ENCODE data around the gene POGZ.

The POGZ gene, protein sequence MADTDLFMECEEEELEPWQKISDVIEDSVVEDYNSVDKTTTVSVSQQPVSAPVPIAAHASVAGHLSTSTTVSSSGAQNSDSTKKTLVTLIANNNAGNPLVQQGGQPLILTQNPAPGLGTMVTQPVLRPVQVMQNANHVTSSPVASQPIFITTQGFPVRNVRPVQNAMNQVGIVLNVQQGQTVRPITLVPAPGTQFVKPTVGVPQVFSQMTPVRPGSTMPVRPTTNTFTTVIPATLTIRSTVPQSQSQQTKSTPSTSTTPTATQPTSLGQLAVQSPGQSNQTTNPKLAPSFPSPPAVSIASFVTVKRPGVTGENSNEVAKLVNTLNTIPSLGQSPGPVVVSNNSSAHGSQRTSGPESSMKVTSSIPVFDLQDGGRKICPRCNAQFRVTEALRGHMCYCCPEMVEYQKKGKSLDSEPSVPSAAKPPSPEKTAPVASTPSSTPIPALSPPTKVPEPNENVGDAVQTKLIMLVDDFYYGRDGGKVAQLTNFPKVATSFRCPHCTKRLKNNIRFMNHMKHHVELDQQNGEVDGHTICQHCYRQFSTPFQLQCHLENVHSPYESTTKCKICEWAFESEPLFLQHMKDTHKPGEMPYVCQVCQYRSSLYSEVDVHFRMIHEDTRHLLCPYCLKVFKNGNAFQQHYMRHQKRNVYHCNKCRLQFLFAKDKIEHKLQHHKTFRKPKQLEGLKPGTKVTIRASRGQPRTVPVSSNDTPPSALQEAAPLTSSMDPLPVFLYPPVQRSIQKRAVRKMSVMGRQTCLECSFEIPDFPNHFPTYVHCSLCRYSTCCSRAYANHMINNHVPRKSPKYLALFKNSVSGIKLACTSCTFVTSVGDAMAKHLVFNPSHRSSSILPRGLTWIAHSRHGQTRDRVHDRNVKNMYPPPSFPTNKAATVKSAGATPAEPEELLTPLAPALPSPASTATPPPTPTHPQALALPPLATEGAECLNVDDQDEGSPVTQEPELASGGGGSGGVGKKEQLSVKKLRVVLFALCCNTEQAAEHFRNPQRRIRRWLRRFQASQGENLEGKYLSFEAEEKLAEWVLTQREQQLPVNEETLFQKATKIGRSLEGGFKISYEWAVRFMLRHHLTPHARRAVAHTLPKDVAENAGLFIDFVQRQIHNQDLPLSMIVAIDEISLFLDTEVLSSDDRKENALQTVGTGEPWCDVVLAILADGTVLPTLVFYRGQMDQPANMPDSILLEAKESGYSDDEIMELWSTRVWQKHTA (N-terminal part only)

DNA sequence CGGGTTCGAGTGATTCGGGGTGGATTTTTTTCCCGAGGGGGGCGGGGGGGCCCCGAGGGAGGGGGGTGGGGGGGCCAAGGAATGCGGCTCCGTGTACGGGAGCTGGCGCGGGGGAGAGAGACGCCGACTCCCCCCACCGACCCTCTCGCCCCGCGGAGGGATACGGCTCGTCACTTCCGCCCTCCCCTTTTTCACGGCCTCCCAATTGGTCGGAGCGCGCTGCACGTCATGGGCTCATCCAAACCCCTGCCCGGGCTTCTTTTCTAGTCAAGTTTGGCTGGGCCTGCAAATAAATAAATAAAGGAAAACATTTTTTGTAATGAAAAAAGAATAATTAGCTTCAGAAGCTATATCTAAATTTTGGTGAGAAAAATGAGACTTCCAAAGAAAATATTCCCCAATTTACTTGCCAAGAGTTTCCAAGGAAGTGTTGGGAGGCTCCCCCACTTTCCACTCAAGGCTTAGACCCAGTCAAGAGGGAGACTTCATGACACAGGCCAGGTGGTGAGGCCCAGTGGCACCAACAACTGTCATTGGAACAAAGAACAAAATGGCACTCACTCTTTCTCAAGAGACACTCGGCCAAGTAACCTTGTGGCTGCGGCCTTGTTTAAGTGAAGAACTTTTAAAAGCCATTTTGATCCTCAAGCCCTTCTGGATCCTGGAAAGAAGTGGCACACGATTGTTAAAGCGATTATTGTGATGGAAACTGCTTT lies at the start of gene POGZ:
Gene POGZ (minus strand): TSS at position 164 of the 716 bp plus-strand sequence. CDS start 17,290 bp downstream, outside the sequence.
- peak; percentile 91 for DNase-seq

DNA sequence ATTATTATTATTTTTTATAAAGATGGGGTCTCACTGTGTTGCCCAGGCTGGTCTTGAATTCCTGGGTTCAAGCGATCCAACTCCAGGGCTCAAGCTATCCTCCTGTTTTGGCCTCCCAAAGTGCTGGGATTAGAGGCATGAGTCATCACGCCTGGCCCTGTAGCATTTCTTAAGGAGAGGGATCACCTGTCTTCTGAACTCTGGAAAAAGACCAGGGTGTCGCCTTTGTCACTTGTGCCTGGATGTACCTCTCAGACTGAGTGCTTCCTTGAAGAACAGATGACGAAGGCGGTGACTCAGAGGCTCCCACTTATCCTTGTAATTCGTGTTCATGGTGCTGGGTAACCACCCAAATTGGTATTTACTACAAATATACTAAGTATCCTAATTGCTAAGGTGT lies 49.5 kb upstream of the POGZ start:
- DNase-seq, result no peak

DNA sequence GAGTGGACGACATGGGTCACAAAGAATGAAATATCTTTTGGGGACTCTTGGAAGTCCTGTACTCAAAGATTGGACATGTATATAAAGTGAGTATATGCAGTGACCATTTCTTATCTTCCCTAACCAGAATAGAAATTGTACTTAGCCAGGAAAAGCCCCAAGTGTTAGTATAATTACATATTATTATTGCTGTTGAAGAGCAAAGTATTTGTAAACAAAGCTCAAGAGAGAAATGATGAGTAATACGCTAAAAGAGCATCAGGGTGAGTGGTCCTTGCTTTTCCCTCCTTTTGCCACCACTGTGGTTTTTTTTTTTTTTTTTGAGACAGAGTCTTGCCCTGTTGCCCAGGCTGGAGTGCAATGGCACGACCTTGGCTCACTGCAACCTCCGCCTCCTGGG lies 45.5 kb upstream of the POGZ start:
- no peak for DNase-seq

DNA sequence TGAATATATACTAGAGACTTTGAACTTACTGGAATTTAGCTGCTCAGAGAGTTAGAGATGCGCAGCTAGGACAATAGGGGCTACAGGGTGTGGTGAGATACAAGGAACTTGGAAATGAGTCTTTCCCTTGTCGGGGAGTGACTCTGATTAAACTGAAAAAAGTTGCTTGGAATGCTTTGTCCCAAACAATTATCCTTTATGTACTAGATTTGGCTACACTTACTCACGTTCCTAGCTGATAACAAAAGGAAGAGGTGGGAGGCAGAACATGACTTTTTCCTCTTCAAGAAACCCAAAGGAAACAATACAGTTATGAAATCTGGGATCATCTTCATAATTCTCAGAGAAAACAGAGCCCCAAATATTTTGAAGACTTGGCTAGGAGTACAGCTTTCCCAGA lies 45.0 kb upstream of the POGZ start:
- DNase-seq, result no peak

DNA sequence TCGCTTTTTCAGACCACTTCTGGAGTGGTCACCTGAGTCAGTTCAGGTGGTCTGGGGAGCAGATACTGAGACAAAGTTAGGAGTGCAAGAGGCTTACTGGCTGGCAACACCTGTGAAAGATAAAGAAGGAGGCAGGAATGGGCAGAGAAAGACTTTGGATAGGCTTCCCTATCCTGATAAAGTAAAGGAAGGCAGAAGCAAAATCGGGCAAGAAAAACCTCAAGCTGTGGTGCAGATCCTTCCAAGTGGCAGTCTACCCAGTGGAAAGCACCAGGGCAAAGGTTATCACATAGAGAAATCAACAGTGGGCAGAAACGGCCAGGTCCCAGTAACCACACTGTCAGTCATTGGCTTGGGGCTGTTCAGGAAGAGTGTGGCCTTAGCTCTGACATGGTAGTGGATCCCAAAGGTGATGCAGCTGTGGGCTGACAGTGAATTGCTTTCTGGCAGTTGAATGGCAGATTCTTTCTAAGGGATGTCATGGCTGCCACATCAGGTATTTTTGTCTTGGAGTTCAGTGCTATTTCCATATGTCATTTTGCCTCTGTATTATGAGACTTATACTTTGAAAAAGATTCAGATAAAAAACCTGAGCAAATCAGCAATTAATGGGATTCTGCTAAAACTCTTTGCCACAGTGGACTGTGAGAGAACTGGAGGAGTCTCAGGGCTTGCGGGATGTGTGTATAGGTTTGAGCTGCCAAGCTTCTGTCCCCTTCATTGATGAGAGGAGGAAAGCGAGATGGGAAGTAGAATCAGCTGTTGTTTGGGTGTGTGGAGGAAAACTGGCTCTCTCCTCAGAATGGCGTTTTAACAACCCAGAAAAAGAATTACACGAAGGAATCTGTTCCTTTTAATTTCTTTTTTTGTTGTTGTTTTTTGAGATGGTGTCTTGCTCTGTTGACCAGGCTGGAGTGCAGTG lies 43.8 kb upstream of the POGZ start:
- no peak for DNase-seq

DNA sequence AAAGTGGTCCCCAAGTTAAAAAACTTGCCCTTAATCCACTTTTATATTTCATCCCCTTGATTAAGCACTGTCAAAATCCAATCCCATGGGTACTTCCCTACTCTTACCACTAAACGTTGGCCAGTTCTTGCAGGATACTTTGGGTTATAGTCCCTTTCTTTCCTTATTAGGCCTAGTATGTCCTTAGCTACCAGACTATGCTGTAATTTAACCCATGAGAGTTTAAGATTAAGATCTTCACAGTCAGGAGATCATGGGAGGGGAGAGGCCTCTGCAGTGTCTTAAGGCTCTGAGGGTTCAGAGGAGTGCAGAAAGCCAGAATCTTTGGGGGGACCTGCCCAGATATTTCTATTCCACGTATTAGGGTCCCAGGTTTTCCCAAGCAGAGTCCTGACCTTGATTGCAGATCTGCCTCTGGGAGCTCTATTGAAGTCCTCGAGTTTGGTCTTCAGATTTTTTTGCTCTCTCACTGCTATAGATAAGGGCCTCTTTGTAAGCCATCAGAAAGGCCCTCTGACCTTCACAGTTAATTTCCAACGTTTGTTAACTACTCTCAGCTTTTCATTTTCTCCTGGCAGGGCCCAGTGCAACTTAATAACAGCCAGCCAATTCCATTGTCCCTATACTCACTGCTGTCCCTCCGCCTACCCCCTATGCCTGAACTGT lies 42.9 kb upstream of the POGZ start:
- DNase-seq, result no peak

DNA sequence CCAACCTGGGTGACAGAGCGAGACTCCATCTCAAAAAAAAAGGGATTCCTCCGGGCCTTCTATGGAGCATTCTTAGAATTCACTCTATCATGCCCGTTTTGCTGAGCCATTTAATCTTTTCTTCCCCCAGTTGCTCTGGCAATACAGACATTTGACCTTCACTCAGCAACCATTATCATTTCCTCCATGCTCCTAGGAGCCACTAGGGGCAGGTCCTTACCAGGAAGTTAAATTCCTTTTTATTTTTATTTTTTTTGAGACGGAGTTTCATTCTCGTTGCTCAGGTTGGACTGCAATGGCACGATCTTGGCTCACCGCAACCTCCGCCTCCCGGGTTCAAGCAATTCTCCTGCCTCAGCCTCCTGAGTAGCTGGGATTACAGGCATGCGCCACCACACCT lies 42.2 kb upstream of the POGZ start:
- no peak for DNase-seq

DNA sequence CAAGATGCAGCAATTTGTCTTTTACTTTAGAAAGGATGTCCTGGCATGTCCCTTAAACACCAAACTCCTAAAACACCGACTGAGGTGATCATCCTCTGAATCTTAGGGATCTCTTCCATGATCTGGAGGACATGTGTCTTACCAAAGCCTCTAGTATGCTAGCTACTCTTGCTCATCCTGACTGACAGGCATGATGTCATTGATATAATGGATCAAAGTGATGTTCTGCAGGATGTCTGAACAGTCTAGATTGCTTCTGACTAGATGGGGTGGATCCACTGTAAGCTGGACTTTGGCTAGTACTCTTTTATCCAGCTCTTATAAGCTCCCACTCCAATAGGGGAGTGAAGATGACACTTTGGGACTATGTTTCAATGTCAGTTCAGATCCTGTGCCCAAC lies 40.6 kb upstream of the POGZ start:
- no peak for DNase-seq

DNA sequence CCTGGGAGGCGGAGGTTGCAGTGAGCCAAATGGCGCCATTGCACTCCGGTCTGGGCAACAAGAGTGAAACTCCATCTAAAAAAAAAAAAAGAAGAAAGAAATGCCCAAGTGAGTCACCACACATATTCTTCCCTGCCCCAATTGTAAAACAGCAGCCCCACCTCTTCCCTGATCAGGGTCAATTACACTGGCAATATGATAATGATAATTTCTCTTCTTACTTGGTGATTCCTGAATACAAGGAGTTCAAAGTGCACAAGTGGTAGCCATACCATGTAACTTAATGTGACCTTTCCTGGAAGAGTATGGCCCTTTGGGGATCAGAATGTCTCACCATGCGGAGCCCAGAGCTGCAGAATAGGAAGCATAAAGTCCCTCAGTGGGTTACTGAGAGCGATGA lies 40.1 kb upstream of the POGZ start:
- no peak for DNase-seq

DNA sequence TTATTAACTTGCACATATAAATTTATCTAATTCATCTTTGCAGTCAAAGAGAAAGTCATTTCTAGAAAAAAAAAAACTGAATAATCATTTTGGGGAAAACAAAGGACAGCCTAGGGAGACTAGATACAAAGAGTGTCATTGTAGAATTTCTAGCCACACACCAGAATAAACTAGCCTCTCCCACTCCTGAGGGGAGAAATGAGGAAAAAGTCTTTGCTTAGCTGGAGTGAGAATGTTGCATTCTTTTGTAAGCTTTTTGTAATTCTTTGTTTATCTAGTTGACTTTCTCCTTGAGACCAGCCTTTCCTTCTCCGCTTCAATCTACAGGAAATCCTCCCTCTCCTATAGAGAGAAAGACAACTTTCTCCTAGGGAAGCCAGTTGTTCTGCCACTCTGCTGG lies 36.0 kb upstream of the POGZ start:
- DNase-seq, result no peak

DNA sequence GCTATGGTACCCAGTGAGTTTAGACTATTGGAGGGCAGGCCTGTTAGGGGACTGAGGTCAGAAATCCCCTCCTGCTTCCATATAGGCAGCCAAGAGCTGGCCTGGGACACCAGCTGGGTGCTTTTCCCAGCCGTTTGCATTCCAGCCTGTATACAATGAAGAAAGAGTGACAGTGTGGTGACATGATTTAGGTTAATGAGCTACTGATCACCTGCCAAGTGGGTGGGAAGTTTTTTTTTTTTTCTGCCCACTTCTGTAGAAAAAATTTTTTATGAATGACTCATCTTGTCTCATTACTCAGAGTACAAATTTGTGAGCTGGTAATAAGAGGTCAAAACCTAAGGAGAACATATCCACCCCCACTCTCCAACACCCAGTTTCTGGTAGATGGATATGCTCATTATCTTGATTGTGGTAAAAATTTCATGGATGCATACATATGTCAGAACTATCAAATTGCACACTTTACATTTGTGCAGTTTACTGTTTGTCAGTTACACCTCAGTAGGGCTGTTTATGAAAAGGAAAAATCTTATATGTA lies 35.5 kb upstream of the POGZ start:
- no peak for DNase-seq

DNA sequence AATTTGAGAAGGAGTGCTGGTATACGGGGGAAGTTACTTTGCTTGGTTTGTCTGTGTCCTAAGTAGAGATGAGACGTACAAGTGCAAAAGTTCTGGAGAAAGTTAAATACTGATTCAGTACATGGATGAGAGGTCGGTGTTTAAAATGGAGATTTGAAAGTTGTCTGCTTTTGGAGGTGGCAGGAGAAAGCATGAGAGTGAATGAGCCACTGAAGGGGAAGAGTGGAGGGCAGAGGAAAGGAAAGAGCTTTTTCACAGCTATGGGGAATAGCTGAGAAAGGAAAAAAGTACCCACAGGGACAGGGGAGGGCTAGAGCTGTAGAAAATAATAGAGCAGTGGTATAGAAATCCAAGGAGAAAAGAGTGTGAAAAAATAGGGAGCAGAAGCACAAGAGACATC lies 33.7 kb upstream of the POGZ start:
- DNase-seq, result no peak

DNA sequence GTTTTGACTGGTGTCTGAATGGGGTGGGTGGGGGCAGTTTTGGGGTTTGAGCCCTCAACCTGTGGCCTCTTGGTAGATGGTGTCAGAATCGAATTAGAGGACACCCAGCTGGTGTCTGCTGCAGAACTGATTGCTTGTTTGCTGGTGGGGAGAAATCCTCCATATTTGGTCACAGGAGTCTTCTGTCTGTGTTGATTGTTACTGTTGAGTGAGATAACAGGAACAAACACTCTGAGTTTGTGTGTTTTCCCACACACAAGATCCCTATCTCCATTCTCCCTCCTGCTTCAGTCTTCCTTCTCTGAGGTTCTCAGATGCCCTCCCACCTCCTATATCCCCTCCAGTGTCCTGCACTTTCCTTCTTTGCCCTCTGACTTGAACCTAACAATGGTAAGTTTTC lies 32.8 kb upstream of the POGZ start:
- DNase-seq, result no peak

DNA sequence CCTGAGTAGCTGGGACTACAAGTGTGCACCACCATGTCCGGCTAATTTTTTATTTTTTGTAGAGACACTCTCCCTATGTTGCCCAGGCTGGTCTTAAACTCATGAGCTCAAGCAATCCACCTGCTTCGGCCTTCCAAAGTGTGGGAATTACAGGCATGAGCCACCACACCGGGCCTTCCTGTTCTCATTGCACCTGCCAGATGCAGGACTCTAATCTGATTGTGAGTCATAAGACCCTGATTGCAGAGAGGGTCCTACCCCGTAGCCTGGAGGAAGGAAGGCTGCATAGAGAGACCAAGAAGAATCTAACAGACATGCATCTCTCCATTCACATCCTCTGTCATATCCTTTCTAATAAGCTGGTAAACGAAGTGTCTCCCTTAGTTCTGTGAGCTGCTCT lies 32.3 kb upstream of the POGZ start:
- no peak for DNase-seq

DNA sequence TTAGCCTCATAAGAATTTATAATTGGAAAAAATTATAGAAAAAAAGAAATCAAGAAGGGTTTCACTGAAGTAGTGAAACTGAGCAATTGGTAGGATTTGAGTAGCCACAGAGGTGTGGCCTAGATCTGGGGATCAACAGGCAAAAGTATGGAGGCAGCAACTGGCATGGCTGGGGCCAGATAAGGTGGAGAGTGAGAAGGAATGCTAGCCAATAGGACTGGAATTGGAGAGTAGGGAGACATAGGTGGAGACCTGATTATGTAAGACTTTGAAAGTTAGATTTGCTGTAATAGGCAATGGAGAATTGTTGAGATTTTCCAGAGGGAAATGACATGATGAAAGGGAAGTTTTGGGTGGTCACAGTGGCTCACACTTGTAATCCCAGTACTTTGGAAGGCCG lies 27.3 kb upstream of the POGZ start:
- no peak for DNase-seq

DNA sequence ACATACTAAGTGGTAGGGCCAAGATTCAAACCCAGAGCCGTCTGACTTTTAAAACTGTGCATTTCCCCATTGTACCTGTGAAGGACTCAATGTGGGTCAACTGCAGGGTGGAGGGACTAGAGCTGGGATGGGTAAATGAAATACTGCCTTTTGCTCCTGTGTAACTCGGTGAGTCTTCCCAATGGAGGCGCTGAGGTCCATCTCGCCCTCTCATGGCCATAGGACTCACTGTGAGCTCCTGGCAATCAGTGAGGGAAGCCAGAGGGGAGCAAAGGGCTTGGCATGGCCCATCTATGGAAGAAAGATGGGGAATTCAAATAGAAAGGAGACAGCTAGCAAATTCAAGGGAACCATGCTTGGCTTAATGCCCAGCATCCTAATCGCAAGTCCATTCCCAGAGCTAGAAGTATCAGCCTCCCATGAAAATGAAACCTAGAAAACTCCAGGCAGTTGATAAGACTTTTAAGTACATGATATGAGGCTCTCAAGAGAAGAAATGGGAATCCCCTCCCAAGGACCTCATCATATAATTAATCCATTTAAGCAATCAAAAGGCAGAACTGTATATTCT lies 26.5 kb upstream of the POGZ start:
- DNase-seq, result no peak

DNA sequence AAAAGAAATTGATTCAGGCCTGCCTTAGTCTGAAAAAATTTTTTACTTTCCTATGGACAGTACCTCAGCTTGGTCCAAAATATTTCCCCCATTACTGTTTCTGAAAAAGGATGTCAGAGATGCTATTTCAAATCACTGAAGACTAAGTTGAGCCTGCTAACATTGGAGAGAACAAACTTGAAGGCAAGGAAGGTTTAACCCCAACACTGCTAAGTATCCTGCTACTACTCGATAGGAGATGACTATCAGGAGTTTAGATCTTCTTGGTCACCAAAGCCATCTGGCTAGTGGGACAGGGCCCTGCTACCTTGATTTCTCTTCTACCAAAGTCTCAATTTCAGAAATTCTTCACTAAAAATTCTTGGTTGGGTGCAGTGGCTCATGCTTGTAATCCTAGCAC lies 22.7 kb upstream of the POGZ start:
- no peak for DNase-seq

DNA sequence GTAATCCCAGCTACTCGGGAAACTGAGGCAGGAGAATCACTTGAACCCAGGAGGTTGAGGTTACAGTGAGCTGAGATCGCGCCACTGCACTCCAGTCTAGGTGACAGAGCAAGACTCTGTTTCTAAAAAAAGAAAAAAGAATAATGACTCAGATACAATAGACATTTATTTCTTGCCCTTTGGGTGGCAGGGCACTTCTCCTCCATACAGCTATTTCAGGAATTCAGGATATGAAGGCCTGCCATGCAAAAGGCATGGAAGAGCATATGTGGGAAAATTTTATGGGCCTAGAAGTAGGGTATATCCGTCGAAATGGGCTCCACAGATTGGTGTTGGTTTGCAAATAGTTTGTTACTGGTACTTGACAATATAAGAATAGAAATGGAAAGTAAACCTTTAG lies 20.2 kb upstream of the POGZ start:
- no peak for DNase-seq

DNA sequence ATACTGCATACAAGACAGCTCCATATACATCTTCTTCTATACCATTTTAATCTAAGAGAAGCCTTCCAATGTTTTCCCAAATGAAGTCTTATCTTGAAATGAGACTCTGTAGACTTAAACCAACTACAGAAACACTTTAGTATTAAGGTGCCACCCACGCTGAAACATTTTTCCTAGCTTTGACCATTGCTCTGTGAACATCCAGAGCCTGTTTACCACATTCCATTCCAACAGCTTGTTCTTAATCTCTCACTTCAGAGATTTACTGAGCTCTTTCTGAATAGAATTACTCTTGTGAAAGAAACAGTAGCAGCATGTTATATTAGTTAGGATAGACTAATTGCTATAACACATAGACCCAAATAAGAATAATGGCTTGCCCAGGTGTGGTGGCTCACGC lies 19.6 kb upstream of the POGZ start:
- no peak for DNase-seq

DNA sequence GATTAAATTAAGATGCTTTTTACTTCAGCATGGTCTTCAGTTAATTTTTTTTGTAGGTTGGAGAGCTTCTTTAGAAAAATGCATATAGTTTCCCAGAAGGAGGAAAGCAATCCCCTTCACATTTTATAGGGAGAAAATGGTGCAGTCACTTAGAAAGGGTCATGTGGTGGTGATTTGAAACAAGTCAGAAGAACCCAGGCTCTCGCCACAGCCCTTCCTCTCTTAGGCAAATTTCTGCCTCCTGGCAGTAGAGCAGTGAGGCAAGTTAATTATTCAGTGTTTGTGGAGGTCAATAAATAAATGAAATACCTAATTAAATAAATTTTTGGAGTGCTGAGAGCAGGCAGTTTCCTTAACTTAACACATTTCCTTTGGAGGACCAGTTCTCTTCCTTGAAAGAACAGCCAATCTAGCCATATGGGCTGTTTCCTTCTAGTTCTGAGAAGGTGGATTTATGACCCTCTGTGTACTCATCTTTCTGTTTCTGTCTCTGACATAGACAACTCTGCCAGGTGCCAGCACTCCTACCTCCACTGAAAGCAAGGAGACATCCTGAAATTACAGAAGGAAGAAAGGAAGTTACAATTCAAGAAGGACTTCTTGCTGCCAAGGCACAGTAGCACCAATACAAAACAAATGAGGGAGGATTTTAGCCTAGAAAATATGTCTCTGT lies 19.0 kb upstream of the POGZ start:
- no peak for DNase-seq

Data from activated gamma-delta T cell treated with Interleukin-2 at 50 U/mL for 16 hours (primary cell).